GM19452 (cell line): ENCODE measurements around the gene RGS19.

ENCODE experiments used
- ATAC-seq: cut with Tn5 transposase; IDR thresholded peaks from one replicate; pipeline ENCODE4 v1.9.1; 2021; ENCODE audit not compliant: unreplicated experiment

Gene RGS19

DNA sequence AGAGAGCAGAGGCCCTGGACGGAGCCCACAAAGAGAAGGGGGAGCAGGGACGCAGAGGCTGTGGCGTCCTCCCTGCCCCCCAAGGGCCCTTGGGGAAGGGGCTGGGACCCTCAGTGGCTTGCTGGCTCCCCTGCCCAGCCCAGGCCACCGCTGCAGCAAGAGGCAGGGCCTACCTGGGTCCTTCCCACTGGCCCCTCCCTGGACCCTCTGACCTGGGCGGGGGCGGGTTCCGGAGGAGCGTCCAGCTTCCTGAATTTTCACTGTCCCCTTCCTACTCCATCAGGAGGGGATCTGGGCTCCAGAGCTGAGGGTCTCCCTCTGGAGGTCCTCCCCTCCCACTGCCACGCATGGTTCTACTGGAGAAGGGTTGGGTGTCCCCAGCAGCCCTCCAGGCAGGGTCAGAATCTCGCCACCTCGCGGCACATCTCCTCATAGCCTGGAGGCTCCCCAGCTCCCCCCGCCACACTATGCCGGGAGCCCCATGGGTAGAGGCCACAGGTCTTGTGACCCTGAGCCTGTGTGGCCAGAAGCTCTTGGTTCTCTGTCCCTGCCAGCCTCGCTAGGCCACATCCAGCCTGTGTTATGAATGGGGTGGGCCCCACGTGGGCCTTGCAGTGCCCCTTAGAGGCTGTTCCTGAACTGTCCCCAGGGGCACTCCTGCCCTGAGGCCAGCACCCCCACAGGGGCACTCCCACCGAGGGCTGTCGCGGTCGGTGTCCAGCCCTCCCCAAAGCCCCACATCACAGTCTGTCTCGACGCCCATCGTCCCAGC is 28.9 kb downstream of the RGS19 start:
- no peak for ATAC-seq

DNA sequence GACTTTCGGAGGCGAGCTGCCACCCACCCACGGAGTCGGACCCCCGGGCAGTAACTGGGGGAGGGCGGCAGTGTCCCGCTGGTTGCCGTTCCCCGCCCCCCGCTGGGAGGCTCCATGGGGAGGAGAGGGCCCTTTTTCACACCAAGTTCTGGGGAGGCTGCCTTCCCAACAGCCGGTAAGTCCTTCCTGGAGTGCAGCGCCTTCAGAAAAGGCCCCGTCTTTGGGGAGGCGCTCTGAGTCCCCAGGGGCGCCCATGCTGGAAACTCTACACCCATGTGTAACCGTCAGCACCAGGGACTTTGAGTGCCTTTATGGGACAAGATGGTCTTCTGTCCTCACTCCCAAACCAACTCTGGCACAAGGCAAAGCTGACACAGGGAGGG is 29.4 kb downstream of the RGS19 start:
- no peak for ATAC-seq

DNA sequence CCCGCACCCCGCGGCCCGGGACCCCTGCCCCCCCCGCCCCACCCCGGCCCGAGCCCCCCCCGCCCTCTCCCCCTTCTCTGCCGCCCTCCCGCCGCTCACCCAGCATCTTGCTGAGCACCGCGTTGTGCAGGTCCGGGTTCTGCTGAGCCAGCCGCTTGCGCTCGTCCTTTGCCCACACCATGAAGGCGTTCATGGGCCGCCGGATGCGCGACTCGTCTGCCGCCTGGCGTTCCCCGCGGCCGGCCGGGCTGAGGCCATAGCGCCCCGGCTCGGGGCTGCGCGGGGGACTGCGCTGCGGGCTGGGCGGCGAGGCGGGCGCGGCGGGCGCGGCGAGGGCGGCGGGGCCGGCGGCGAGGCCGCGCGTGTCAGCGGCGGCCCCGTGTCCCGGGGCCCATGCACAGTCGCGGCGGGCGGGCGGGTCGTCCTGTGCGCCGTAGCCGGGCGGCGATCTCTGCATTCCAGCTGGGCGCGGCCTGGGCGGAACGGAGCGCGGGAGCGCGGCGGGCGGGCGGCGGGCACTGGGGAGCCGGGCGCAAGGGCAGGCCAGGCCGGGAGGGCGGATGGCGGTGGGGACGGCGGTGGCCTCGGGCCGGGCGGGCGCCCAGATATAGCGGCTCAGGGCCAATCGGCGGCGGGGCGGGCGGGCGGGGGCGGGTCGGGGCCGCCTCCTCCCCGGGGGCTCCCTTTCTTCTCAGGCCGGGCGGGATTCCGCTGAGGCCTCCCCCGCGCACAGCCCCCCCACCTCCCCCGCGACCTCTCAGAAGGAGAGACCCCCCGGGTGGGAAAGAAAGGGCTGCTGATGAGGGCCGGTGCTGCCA is 30.0 kb downstream of the RGS19 start, which contains the start of gene SOX18:
SOX18 (minus strand) TSS at position 580 of the 818 bp plus-strand sequence; CDS start at position 457, 123 bp downstream.
- ATAC-seq, result no peak

DNA sequence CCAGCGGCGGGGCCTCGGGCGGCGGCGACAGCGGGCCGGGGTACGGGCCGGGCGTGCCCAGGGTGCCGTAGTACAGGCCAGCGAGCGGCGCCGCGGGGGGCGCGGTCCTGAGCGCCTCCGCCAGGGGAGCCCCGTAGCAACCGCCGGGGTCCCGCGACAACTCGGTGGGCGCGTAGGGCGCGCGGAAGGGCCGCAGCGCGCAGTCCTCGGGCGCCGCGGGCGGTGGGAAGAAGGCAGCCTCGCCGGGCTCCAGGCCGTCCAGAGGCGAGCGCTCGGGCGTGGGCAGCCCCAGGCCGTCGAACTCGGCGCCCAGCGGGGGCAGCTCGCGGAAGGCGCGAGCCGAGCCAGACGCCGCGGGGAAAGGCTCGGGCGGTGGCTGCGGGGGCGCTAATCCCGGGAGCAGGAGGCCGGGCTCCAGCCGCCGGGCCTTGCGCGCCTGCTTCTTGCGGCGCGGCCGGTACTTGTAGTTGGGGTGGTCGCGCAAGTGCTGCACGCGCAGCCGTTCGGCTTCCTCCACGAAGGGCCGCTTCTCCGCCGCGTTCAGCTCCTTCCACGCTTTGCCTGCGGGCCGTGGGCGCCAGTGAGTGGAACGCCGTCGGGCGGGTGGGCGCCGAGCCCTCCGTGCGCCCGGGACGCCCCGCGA is 30.8 kb downstream of the RGS19 start:
- no peak for ATAC-seq

DNA sequence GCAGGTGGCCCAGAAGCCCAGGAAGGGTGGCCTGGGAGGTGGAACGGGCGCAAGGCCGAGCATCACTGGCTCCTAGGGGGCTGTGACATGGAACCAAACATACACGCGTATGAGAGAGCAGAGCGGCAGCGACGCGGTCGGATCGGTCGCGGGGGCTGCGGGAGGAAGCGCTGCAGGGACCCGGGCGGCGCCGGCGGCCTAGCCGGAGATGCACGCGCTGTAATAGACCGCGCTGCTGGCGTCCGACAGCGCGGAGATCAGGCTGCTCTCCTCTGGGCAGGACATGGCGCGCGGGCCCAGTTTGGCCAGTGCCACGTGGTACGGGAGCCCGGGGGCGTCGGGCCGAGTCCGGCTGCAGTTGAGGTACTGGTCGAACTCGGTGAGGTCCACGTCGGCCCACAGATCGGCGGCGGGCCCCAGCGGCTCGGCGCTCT is 31.3 kb downstream of the RGS19 start:
- ATAC-seq, result no peak

DNA sequence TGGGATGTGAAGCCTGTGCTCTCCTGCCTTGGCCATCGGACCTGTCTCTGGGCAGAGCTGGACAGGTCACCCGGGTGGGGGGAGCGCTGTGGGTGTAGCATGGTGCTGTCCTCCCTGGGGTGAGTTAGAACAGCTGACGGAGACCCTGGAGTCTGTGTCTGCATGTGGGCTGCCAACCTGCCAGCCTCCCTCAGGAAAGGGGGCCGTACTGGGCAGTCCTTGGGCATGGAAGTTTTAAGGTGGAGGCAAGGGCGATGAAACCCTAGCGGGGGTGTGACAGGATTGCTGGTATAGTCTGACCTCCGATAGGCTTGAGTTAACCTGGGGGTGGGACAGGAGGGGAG is 32.3 kb downstream of the RGS19 start:
- no peak for ATAC-seq

DNA sequence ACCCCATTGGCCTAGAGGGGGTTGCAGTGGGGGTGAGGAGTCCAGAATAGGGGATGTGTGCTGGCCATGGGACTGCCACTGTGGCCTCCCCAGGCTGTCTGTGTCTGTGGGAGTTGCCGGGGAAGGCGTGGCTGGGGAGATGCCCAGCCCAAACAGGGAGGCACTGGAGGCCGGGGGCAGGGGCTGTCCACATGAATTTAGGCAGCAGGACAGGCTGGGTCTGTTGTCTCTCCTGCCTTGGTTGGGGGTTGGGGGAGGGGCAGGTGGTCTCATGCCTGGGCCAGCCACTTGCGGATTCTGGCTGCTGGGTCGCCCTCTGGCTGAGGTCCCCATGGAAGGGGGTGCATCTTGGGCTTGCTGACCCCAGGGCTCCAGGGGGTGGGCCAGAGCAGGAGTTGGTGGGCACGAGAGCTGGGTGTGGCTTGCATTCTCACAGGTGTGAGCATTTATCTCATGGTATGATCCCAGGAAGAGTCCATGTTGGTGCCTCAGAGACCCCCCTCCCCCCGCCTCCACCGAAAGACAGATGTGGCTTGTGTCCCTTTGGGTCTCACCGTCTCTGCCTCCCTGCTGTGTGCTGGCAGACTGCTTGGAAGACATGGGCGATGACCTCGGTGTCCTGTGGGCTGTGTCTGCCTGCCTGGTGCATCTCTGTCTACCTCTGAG is 33.8 kb downstream of the RGS19 start:
- no peak for ATAC-seq

DNA sequence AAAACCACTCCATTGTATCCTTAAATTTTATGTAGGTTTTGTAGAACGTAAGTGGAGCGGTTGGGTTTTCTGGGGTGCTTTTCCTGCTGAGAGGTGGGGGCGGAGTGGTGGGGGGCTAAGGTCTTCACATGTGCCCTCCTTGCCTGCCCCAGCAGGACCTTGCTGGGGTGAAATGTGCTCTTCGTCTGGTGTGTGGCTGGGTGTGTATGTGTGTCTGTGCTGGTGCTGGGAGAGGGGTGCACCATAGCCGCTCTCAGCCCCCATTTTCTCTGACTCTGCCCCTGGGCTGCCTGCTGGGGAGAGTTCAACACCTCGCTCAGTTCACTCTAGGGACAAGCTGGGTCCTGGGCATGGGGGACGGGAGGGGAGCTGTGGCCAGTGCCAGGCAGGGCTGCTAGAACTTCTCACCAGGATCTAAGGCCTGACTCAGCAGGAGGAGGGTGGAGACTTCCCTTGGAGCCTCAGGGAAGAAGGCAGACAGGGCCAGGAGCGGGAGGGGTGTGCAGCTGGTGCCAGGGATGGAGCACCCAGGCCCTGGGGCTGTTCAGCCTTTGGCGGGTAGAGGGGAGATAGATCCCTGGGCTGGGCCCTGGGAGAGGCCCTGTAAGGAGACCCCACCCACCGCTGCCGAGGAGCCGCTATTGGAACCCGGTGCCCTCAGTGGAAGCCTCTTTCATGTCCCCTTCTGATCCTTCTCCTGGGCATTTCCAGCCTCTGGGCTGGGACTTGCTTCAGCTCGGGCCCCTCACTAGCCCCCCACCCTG is 34.7 kb downstream of the RGS19 start:
- no peak for ATAC-seq

DNA sequence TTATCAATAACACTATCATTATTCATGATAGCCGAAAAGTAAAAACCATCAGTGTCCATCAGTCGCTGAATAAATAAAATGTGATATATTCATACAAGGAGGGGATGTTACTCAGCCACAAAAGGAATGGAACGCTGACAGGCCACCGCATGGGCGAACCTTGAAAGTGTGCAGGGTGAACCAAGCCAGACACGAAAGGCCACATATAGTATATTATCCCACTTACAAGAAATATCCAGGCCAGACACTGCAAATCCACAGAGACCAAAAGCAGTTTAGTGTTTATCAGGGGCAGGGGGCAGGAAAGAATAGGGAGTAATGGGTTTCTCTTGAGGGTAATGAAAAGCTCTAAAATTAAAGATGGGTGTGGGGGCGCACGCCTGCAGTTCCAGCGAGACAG is 35.5 kb downstream of the RGS19 start:
- ATAC-seq, result no peak

DNA sequence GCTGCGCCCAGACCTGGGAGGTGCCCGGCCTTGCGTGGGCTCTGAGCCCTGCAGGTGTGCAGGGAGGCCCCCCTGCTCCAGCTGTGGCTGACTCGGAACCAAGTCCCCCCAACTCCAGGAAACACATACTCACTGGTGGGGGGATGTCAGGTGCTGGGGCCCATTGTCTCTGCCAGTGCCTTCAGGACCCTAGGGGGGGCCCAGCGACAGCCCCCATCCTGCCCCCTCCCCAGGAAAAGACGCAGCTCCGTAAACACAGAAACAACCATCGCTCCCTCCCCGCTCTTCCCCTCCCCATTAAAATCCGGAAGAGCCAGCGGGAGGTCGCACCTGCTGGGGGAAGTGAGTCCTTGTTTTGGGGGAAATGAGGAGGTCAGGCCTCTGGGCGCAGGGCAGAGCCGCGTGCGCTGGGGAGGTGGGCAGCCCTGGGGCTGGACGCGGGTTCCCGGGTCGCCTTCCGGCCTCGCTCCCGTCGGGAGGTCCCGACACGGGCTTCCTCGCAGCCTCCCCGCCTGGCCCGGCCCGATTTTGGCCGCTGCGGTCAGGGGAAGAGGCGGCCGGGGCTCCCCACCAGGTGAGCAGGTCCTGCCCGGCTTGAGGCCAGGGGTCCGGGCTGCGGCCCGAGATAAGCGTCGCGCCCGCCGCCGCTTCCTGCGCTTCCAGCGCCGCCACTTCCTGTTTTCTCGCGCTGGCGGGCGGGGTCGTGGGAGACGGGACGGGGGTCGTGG is 37.1 kb downstream of the RGS19 start:
- ATAC-seq, result no peak

DNA sequence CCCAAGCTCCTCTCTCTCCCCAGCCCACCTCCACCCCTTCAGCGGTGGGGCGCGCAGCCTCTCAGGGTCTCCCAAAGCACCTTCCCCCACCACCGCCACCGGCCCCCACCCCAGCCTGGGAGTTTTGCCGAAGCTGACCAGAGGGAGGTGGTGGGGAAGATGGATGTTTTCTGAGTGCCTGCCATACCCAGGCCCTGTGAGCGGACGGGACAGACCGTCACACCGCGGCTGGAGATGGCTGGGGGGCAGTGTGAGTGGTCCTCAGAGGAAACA is 37.6 kb downstream of the RGS19 start:
- no peak for ATAC-seq

DNA sequence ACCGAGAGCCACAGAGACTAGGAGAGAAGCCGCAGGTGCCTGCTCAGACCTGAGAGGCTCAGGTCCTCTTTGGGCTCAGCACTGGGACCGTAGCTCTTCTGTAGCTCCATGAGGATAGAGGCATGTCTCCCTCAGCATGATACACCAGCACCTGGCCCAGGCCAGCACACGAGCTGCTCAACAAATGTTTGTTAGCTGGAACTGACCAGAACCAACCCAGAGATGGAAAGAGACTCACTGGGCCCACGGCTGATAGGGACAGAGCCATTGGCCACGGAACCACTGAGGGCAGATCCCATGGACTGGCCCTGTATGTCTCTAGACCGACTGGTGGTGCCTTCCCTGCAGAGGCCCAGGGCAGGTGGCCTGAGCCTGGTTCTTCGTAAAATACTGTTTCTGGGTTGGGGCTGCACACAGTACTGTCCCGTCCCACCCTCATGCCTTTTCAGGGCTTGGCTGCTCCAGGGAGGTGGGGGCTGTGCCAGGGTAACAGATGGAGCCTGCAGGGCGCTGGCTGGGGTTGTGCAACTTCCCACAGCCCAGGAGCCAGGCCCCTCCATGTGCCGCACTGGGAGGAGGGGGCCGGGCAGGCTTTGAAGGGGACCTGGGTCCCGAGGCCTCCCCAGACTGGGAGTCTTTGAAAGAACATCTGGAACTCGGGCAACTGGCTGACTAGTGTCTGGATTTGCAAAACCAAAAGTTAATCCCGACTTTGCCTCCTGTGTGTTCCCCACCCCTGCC is 38.1 kb downstream of the RGS19 start:
- ATAC-seq, result no peak

DNA sequence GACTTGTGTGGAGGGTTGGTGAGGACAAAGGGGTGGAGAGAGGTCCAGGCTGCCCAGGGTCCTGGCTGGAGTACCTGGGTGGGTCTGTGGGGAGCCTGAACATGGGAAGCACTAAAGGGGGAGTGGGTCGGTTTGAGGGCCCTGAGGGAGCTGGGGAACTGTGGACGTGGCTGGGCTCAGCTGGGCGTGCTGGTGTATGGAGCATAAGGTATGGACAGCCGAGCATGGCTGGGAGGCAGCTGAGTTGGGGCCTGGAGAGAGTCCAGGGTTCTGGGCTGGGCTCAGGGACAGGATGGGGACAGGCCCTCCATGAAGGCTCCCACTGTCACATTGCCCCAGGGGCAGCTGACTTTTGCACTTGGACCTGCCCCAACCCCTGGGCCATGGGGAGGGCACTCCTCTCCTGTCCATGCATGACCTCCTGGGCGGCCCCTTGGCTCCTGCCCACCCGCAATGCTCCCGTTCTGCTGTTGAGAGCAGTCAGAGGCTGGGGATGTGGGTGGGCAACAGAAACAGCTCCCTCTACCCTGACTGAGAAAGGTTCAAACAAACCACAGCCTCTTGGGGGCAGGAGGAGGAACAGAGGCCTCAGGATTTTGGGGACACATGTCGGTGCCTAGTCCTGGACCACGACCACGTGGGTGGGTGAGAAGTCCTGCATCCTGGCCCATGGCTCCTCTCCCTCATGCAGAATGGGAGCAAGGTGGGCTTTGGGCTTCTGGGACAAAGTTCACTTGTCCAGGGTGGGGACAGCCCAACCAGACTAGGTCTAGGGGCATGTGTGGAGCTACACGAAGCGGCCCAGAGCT is 38.9 kb downstream of the RGS19 start:
- ATAC-seq, result no peak

DNA sequence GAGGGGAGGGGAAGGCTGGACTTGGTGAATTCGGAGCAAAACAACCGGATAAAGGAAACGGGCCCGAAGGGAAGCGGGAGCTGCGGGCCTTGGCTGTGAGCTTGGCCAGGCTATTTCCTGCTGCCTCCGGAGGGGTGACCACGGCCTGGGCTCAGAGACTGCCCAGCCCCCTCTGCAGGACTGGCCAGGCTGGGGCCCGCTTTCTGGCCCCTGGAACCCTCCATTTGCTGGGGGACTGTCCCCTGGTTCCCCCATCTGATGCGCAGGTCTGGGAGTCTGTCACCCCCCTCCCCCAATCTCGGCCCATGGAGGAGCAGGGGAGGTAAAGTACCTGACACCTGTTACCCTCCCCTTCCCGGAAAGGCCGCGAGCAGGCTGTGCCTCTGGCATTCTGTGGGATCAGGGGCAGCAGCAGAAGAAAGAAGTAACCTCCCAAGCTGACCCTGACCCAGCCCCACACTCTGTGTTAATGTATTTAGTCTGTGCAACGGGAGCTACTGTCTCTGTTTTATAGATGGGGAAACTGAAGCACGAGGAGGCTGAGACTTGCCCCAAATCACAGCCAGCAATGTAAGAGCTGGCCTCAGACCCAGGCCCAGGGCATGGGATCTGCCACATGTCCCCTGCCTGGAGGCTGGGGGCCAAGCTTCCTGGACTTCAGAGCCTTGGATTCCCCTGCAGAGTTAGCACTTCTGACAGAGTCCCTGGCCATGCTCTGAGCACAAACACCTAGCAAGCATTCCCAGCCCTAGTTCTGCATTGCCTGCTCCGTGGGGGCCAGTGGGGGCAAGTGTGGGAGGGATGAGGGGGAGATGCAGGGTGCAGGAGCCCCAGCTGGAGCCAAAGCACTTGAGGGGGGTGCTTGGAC is 39.8 kb downstream of the RGS19 start:
- ATAC-seq, result no peak

DNA sequence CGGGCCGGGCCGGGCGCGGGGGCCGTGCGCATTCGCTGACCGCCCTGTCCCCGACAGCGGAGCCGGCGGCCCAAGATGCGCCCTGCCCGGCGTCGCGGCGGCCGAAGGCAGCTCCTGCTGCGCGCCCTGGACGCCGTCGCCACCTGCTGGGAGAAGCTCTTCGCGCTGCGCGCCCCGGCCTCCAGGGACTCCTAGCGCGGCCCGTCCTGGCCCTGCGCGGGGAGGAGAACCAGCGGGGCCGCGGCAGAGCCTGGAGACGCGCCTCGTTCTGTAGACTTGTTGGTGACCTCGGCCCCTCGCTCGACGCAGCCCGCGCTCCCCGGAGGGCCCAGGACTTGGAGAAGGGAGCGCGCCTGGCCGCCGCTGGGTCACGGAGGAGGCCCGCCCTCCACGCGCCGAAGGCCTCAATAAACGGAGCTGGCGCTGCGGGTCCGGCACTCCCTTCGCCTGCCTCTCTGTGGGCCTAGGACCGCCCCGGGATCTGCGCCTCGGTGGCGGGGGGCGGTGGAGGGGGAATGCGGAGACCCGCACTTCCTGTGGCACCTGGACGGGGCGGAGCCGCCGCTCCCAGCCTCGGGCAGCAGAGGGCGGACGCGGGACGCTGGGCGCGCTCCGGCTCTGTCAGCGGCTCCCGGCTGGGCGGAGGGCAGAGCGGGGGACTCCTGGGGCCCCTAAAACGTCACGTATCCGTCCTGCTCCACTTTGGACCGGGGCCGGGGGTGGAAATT is 40.6 kb downstream of the RGS19 start:
- peak; percentile 54 for ATAC-seq

DNA sequence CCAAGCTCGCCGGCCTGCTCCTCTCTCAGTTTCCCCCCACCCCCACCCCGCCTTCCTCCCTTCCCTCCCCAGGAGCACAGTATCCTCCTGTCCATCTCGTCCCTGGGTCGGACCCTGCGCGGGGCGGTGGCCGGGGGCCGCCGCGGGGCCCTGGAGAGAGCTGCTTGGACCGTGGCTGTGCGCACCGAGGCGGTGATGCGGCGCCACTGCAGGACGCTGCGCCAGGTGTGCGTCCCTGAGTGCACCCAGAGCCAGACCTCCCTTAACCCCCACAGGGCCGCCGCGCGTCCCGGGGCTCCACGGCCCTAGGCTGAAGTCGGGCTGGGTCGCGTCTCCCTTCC is 41.1 kb downstream of the RGS19 start:
- ATAC-seq, result peak; percentile 42

DNA sequence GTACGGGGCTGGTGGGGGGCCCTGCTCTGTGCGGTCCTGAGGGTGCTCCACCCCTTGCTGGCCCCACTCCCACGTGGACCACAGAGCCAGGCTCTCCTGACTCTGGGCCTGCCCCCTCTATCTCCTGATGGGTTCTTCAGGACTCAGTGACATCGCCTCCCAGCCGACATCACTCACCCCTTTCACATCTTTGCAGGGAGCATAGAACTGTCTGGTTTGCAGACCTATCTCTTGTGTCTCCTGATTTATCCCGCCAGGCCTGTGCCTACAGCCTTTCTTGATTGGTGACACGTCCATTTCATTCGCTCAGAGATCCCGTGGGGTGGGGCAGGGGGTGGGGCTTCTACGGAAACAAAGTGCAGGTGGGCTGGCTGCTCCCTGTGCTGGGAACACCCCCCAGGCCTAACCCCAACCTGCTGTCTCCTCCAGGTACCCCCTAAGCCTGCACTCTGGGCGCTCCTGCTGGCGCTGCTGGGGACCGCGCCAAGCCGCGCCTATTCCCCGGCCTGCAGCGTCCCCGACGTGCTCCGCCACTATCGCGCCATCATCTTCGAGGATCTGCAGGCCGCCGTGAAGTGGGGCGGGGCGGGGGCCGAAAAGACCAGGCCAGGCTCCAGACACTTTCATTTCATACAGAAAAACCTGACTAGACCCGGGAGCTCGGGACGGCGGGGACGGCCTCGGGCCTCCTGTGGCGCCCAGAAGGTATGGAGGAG is 41.7 kb downstream of the RGS19 start:
- no peak for ATAC-seq
